ENCODE data around the gene SPATA31A5.
"Not testable (repeated sequence)": the region's sequence is repeated elsewhere in the genome, so short reads cannot be mapped to it uniquely, and the experiment has no call there.

Gene SPATA31A5

DNA sequence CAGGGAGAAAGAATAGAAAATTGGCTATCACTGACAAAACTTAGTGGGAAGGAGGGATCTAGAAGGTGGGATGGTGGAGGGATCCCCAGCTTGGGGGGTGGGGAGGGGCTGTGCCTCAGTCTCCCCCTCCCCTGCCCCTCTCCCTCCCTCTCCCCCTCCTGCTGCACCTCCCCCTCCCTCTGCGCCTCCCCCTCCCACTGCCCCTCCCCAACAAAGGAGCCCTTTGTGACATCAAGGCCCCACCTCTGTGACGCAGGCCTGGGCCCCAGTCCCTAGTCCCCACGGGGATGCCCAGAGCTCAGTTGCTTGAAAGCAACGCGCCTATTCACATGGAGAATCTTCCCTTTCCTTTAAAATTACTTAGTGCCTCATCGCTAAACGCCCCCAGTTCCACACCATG is at the start of gene SPATA31A5:
Gene SPATA31A5 (plus strand): TSS at position 301 of the 400 bp plus-strand sequence. CDS start 29 bp downstream, at position 330.
- not testable (repeated sequence) for DNase-seq (ENCODE audit: low read depth in 2 of 2, low spot score in 1 of 2)

DNA sequence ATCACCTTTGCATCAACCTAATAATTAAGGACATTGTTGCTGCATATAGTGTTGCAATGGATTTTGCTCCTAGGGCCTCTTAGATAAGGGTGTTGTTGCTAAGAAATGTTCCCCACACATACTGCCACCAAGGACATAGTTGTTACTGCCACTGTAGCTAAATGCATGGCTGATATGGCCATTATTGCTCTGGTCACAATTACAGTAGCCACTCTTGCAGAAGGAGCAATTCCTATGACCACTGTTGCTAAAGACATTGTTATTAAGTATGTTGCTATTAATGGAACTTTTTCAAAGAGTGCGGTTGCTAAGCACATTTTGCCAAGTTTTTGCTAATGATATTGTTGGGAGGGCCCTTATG is 48.8 kb downstream of the SPATA31A5 start:
- DNase-seq (ENCODE audit: low read depth in 2 of 2, low spot score in 1 of 2) = not testable (repeated sequence)

DNA sequence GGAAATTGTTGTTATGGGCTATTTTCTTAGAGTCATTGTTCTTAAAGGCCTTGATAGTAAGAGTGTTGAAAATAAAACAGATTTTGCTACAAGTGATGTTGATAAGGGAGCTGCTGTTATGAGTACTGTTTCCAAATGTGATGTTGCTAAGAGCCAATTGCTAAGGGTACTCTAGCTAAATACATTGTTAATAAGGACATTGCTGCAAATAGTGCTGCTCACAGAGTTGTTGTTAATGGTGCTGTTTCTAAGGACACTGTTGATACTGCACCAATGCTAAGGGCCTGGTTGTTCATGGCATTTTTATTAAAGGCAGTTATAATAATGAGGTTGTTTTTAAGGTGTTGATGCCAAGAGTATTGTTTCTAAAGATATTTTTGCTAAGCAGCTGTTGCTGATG is 52.2 kb downstream of the SPATA31A5 start:
- DNase-seq (ENCODE audit: low read depth in 2 of 2, low spot score in 1 of 2) = not testable (repeated sequence)

Measured in stimulated activated CD8-positive, alpha-beta memory T cell treated with anti-CD3 and anti-CD28 coated beads, Interleukin-4, amount 100 ng/mL, for 4 hours (primary cell).